NCI-H526 (cell line): Measurements from ENCODE around the gene DENR.
"Not testable (repeated sequence)": the region's sequence is repeated elsewhere in the genome, so short reads cannot be mapped to it uniquely, and the experiment has no call there.

ENCODE experiments used
- DNase-seq, 2 experiments: peaks; one replicate each; lab custom pipeline; 2025; lab: John Stamatoyannopoulos, UW

DENR gene

GRCh38 chr12:122752464-122753318, at the start of gene DENR:
TSS of gene DENR (plus strand) at chr12:122752824. CDS start at chr12:122753702, 878 bp downstream.
- peak; percentile 96 to 99 for DNase-seq

- peak in 1 of 2 experiments; percentile 41 for DNase-seq
Observed at GRCh38 chr12:122702890-122703611, 49.6 kb upstream of the DENR start, which contains the start of gene HCAR2. TSS of gene HCAR2 (minus strand) at chr12:122703357. CDS start at chr12:122703283, 74 bp downstream.

GRCh38 chr12:122703841-122704240, 48.8 kb upstream of the DENR start:
- DNase-seq: not testable (repeated sequence)

- DNase-seq: not testable (repeated sequence)
Observed at GRCh38 chr12:122709287-122709686, 43.3 kb upstream of the DENR start.

GRCh38 chr12:122710341-122710740, 42.3 kb upstream of the DENR start:
- DNase-seq: not testable (repeated sequence)

GRCh38 chr12:122711266-122711665, 41.4 kb upstream of the DENR start:
- DNase-seq: not testable (repeated sequence)

GRCh38 chr12:122713491-122714188, 39.0 kb upstream of the DENR start:
- DNase-seq: not testable (repeated sequence)

- not testable (repeated sequence) for DNase-seq
Observed at GRCh38 chr12:122715211-122715610, 37.4 kb upstream of the DENR start.

GRCh38 chr12:122716658-122717057, 36.0 kb upstream of the DENR start, which contains the start of gene HCAR3:
TSS of gene HCAR3 (minus strand) at chr12:122716811. CDS start at chr12:122716737, 74 bp downstream.
- peak; percentile 51 to 57 for DNase-seq

GRCh38 chr12:122721057-122721545, 31.5 kb upstream of the DENR start:
- no peak for DNase-seq

- DNase-seq: no peak
Observed at GRCh38 chr12:122722387-122722786, 30.2 kb upstream of the DENR start.

GRCh38 chr12:122724641-122725243, 27.9 kb upstream of the DENR start:
- no peak for DNase-seq

GRCh38 chr12:122725452-122726079, 27.1 kb upstream of the DENR start:
- no peak for DNase-seq

GRCh38 chr12:122726080-122726558, 26.5 kb upstream of the DENR start:
- DNase-seq: no peak

GRCh38 chr12:122729583-122730214, 22.9 kb upstream of the DENR start:
- peak; percentile 9 to 58 for DNase-seq

- DNase-seq: peak; percentile 46 to 78
Observed at GRCh38 chr12:122730215-122731014, 22.2 kb upstream of the DENR start, which contains the start of gene HCAR1. TSS of gene HCAR1 (minus strand) at chr12:122730844. CDS start at chr12:122730339, 505 bp downstream.

GRCh38 chr12:122732170-122732569, 20.5 kb upstream of the DENR start:
- no peak for DNase-seq

GRCh38 chr12:122732611-122733010, 20.0 kb upstream of the DENR start:
- no peak for DNase-seq

- DNase-seq: no peak
Observed at GRCh38 chr12:122738571-122738970, 14.1 kb upstream of the DENR start.
